GM18520 (cell line): ENCODE measurements around the gene ZNF423.
A peak's percentile ranks its signal among the peaks of the same experiment; 100 is the strongest.

ENCODE experiments used
- ATAC-seq: cut with Tn5 transposase; IDR thresholded peaks from one replicate; pipeline ENCODE4 v1.9.1; 2021; ENCODE audit not compliant: unreplicated experiment

ZNF423 gene

GRCh38 chr16:49454426-49455180 is 401.3 kb downstream of the ZNF423 start:
- ATAC-seq = no peak

GRCh38 chr16:49453983-49454382 is 401.9 kb downstream of the ZNF423 start:
- ATAC-seq = no peak

- no peak for ATAC-seq
Observed at GRCh38 chr16:49453021-49453420, 402.9 kb downstream of the ZNF423 start.

- no peak for ATAC-seq
Observed at GRCh38 chr16:49452578-49452977, 403.3 kb downstream of the ZNF423 start.

GRCh38 chr16:49452108-49452507 is 403.8 kb downstream of the ZNF423 start:
- ATAC-seq = no peak

- ATAC-seq = no peak
Observed at GRCh38 chr16:49446805-49447204, 409.1 kb downstream of the ZNF423 start.

- ATAC-seq = no peak
Observed at GRCh38 chr16:49443576-49443975, 412.3 kb downstream of the ZNF423 start.

GRCh38 chr16:49442805-49443204 is 413.1 kb downstream of the ZNF423 start:
- no peak for ATAC-seq

- ATAC-seq = peak; percentile 68
Observed at GRCh38 chr16:49441366-49441780, 414.5 kb downstream of the ZNF423 start.

- no peak for ATAC-seq
Observed at GRCh38 chr16:49440156-49441065, 415.5 kb downstream of the ZNF423 start.

- no peak for ATAC-seq
Observed at GRCh38 chr16:49439676-49440075, 416.2 kb downstream of the ZNF423 start.

- ATAC-seq = no peak
Observed at GRCh38 chr16:49439050-49439449, 416.9 kb downstream of the ZNF423 start.
